ENCODE results near the gene CKAP5.

Gene CKAP5

GRCh38 chr11:46776878-46777277 lies 69.2 kb downstream of the CKAP5 start:
- H3K27ac ChIP-seq, result no peak overlapping the region
- TF ChIP-seq ZFX (IDR thresholded peaks at IDR 0.05) (no peak), CTCF (conservative IDR thresholded peaks at IDR 0.05) (no peak)

- no peak overlapping the region for H3K27ac ChIP-seq
- no peak for TF ChIP-seq CTCF (conservative IDR thresholded peaks at IDR 0.05)
- TF ChIP-seq ZFX (IDR thresholded peaks at IDR 0.05), result no peak
Measured at GRCh38 chr11:46769636-46770221, 76.4 kb downstream of the CKAP5 start.

- no peak overlapping the region for H3K27ac ChIP-seq
- no peak for TF ChIP-seq ZFX (IDR thresholded peaks at IDR 0.05)
- no peak for TF ChIP-seq CTCF (conservative IDR thresholded peaks at IDR 0.05)
Measured at GRCh38 chr11:46766656-46767055, 79.4 kb downstream of the CKAP5 start.

- TF ChIP-seq ZFX (IDR thresholded peaks at IDR 0.05), result no peak
- H3K27ac ChIP-seq, result no peak overlapping the region
Measured at GRCh38 chr11:46762248-46762647, 83.8 kb downstream of the CKAP5 start.

- TF ChIP-seq CTCF (conservative IDR thresholded peaks at IDR 0.05), result no peak
- no peak for TF ChIP-seq ZFX (IDR thresholded peaks at IDR 0.05)
- H3K27ac ChIP-seq, result no peak overlapping the region
Measured at GRCh38 chr11:46761807-46762206, 84.3 kb downstream of the CKAP5 start.

- TF ChIP-seq CTCF (conservative IDR thresholded peaks at IDR 0.05), result no peak
- no peak for TF ChIP-seq ZFX (IDR thresholded peaks at IDR 0.05)
- no peak overlapping the region for H3K27ac ChIP-seq
Measured at GRCh38 chr11:46760429-46761128, 85.5 kb downstream of the CKAP5 start.

GRCh38 chr11:46759196-46759595 lies 86.9 kb downstream of the CKAP5 start:
- TF ChIP-seq CTCF (conservative IDR thresholded peaks at IDR 0.05), result no peak
- no peak for TF ChIP-seq ZFX (IDR thresholded peaks at IDR 0.05)
- no peak overlapping the region for H3K27ac ChIP-seq

GRCh38 chr11:46755962-46756361 lies 90.1 kb downstream of the CKAP5 start:
- H3K27ac ChIP-seq, result no peak overlapping the region
- no peak for TF ChIP-seq CTCF (conservative IDR thresholded peaks at IDR 0.05)
- TF ChIP-seq ZFX (IDR thresholded peaks at IDR 0.05), result no peak
